T-cell (primary cell): ENCODE results near the gene ALDH4A1. TPM values are rescaled to one million over a fixed set of nuclear protein-coding genes. Genes with fewer than 3 reads are reported as not detected.

Experiments
- total RNA-seq, 35 experiments: library from RNA in 6 of 35; stranded (reverse) in 6 of 35; fragments of 120-200 nt in 1 of 35; gene quantifications; one replicate each; pipeline versions ENCODE4 v1.2.1 to v1.2.4 and lab custom pipeline; 2013 to 2026

ALDH4A1 gene
- total RNA-seq, 5 donors from 2014 or later (not counting 1 experiment from before 2014, with no cell fraction given) = 0.85 to 2.8 (median 2.2) TPM

Other genes starting within 250 kb of the ALDH4A1 start
- not detected for gene TAS1R2, start 42.9 kb downstream of the ALDH4A1 start, total RNA-seq
- 10 to 100 TPM; 36.0 to 76.2 (median 37.7) TPM for gene IFFO2, start 54.1 kb upstream of the ALDH4A1 start, total RNA-seq